Stimulated activated effector memory CD8-positive, alpha-beta T cell treated with anti-CD3 and anti-CD28 coated beads, Interleukin-12 subunit alpha, Interleukin-12 subunit beta, amount 100 ng/mL, for 72 hours (primary cell): ENCODE results near the gene JADE2.
"Not testable (repeated sequence)": the region's sequence is repeated elsewhere in the genome, so short reads cannot be mapped to it uniquely, and the experiment has no call there.

Experiments
- ATAC-seq: fragments of 150-1000 bp; cut with Tn5 transposase; 2 replicates; pipeline ENCODE4 v1.10.0; 2021
- DNase-seq, 2 donors: peaks; one replicate each; pipeline ENCODE4 v3.0.0; 2021 to 2022; ENCODE audit warnings: low spot score in 2 of 2
- H3K27ac Mint-ChIP-seq: one replicate; pipeline ENCODE4 v1.8.0; 2022; ENCODE audit warnings: mild to moderate bottlenecking, mixed read lengths
- H3K36me3 Mint-ChIP-seq: one replicate; pipeline ENCODE4 v1.8.0; 2022; ENCODE audit warnings: mild to moderate bottlenecking, mixed read lengths
- H3K4me1 Mint-ChIP-seq: one replicate; pipeline ENCODE4 v1.8.0; 2022; ENCODE audit warnings: mixed read lengths
- H3K4me3 Mint-ChIP-seq: one replicate; pipeline ENCODE4 v1.8.0; 2022; ENCODE audit warnings: mild to moderate bottlenecking, mixed read lengths
- H3K9me3 Mint-ChIP-seq: one replicate; pipeline ENCODE4 v1.8.0; 2022; ENCODE audit warnings: mixed read lengths

The JADE2 gene

DNA sequence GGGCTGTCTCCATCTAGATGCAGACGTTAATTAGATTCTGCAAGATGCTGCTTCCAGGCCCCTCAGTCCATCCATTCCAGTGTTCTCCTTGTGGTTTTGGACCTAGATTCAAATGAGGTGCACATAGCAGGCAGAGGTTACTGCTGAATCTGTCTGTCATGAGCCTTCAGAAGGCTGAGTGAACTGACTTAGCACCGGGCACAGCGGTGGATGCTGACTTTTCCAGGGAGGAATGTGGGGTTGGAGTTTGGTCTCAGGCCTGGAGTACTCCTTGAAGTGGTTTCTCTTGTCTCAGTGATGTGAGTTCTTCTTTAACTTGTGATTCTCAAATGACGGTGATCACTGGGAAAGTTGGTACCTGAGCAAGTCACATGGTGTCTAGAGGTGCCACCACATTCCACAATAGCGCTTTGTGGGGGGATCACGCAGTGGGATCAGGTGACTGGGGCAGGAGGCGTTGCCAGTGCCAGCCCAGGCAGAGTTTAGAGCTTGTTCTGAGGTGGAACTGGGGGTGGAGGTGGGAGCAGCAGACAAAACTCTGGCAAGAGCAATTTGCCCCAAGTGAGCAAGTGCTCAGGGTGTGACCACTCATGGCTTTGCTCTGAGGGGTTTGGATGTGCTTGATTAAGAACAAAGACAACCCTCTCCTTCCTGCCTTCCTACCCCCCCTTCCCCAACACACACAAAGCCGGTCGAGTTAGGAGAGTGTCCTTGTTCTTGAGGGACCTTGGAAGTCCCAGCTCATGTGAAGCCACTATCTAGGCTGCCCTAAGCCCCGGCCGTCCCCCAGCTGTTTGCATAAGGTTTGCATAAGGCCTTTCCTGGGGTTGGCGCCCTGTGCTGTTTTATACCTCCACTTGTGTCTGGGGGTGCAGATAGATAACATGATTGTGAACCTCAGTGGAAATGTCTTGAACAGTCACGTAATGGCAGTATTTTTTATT, 25.1 kb downstream of the JADE2 start:
- Mint-ChIP-seq H3K4me1 (peaks cover 61% of the 10 kb centered on the region), H3K4me3 (no peak overlapping the region), H3K9me3 (no peaks in the 10 kb centered on the region), H3K36me3 (peaks cover 60% of the 10 kb centered on the region), H3K27ac (peak overlapping the region; percentile 90)
- ATAC-seq (no peak), DNase-seq (no peak)

DNA sequence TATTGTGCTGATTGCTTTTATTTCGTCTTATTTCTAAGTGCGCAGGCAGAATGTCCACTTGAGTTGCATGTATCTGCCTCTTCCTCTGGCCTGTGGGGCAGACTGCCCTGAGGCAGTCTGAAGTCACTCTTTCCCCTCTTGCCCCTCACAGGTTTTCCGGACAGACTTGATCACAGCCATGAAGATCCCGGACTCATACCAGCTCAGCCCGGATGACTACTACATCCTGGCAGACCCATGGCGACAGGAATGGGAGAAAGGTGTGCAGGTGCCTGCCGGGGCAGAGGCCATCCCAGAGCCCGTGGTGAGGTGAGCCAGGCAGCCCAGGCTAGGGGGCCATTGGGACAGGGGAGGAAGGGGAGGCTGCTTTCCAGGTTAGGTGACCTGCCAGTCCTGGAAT, 26.4 kb downstream of the JADE2 start:
- H3K4me3 Mint-ChIP-seq: no peak overlapping the region
- H3K36me3 Mint-ChIP-seq: peaks cover 63% of the 10 kb centered on the region
- no peak for DNase-seq
- peak overlapping the region; percentile 99 for H3K27ac Mint-ChIP-seq
- H3K9me3 Mint-ChIP-seq: no peaks in the 10 kb centered on the region
- H3K4me1 Mint-ChIP-seq: peaks cover 74% of the 10 kb centered on the region
- no peak for ATAC-seq

DNA sequence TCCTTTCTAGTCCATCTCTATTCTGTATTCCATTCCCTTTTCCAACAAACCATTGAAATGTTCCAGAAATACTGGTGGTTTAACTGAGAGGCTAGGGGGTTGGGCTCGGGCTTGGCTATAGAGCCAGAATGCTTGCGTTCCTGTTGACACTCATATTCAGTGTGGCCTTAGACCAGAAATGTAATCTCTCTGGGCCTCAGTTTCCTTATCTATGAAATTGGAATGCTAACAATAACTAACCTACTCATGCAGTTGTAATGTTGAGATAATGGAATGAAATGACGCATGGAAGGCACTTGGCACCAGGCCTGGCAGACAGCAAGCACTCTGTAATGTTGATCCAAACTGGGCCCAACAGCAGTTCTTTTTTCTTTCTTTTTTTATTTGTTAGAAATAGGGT, 26.8 kb downstream of the JADE2 start:
- H3K4me1 Mint-ChIP-seq: peaks cover 77% of the 10 kb centered on the region
- H3K27ac Mint-ChIP-seq: peak overlapping the region; percentile 99
- H3K4me3 Mint-ChIP-seq: no peak overlapping the region
- ATAC-seq: no peak
- peaks cover 66% of the 10 kb centered on the region for H3K36me3 Mint-ChIP-seq
- no peaks in the 10 kb centered on the region for H3K9me3 Mint-ChIP-seq
- no peak for DNase-seq

DNA sequence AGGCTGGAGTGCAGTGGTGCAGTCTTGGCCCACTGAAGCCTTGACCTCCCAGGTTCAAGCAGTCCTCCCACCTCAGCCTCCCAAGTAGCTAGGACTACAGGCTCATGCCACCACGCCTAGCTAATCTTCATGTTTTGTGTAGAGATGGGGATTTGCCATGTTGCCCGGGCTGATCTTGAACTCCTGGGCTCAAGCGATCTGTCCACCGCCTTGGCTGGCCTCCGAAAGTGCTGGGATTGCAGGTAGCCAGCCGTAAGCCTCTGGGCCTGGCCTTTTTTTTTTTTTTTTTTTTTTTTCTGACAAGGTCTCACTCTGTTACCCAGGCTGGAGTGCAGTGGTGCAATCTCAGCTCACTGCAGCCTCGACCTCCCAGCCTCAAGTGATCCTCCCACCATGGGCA, 27.2 kb downstream of the JADE2 start:
- H3K4me3 Mint-ChIP-seq, H3K9me3 Mint-ChIP-seq, ATAC-seq, DNase-seq: not testable (repeated sequence)
- peaks cover 64% of the 10 kb centered on the region for H3K36me3 Mint-ChIP-seq
- peak overlapping the region; percentile 99 for H3K27ac Mint-ChIP-seq
- H3K4me1 Mint-ChIP-seq: peaks cover 74% of the 10 kb centered on the region

DNA sequence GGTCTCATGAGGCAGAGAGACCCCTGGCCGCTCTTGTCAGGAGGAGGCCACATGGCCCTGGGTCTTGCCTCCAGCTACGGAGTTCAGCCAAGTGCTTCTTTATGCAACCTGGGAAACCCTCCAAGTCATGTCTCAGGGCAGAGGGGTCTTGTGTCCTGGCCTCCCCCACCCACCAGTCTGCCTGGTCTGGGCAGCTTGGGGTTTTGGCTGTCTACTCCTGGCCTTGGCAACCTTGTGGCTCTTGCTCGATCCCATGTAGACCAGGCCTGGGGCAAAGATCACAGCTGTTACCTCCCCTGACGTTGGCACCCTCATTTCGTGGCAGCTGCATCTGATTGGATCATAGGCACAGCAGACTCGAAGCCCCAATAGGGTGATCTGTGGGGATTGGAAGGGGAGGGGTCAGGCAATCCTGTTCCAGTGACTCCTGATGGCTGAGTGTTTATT, 28.4 kb downstream of the JADE2 start:
- H3K27ac Mint-ChIP-seq: peak overlapping the region; percentile 99
- ATAC-seq (no peak), DNase-seq (no peak)
- H3K36me3 Mint-ChIP-seq: peaks cover 64% of the 10 kb centered on the region
- H3K9me3 Mint-ChIP-seq: no peaks in the 10 kb centered on the region
- peak overlapping the region; percentile 78 for H3K4me3 Mint-ChIP-seq
- H3K4me1 Mint-ChIP-seq: peaks cover 65% of the 10 kb centered on the region

DNA sequence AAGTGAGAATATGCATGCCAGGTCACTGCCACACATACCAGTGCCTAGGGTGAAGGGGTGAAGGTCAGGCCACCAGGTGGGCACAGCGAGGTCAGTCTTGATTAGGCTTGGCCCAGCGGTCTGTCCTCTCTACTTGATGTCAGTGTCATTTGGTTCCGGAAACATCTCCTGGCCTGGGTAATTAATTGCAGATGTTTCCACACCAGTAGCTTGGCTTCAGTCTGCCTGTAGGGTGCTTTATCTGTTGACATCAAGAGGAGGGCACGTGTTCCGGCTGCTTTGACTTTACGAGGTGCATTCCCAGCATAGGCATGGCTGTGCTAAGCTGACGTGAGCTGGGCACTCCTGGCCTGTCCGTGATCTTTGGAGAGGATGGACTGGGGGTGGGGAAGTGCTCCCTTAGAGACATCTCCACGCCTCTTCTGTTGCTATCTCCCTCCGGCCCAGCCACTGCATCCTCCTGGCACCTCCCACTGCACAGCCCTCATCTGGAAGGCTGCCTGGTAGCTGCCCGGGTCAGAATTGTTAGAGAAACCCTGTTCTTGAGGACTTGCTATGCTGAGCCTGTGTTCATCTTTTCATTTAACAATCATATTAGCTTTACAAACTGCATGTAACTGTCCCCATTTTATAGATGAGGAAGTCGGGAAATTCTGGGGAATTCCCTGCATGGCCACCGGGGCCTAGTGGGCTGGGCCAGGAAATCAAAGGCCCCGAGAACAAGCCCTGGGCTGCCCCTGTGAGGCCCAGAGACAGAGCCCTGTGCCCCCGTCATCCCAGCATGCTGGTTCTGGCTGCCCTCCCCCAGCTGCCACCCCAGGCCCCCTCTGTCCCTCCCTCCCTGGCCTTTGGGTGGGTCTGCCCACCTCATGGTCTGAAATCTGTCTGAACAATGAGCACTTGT, 29.1 kb downstream of the JADE2 start:
- Mint-ChIP-seq H3K4me1 (peaks cover 58% of the 10 kb centered on the region), H3K4me3 (peak overlapping the region; percentile 78), H3K27ac (peak overlapping the region; percentile 99), H3K36me3 (peaks cover 65% of the 10 kb centered on the region), H3K9me3 (no peaks in the 10 kb centered on the region)
- ATAC-seq: peak; percentile 48
- DNase-seq: peak; percentile 28 to 71

DNA sequence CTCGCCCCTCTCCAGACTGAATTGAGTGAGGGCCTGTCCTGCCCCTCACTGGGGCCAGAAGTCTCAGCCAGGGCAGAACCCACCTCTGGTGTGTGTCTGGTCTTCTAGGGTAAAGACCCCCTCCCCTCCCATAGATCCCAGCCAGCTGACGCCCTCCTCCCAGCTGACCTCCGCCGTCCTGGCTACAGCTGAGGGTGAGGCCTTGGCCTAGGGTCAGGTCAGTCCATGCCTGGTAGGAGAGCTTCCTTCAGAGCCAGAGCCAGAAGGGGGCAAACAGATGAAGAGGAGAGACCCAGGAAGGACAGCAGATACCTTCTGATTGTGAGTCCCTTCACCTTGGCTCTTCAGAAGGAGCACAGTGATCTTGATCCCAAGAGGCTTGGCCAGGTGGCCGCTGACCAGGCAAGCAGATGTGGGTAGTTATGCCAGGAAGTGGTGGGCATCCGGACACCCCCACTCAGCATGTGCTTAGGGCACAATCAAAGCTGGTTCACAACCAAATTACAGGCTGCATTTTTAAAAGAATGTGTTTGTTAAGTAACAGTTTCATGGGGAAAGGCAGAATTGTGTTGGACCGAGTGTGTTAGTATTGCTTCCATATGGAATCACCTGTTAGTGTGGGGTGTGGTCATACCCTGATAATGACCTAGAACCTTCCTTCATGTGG, 29.9 kb downstream of the JADE2 start:
- Mint-ChIP-seq H3K4me1 (peaks cover 58% of the 10 kb centered on the region), H3K36me3 (peaks cover 73% of the 10 kb centered on the region), H3K4me3 (peak overlapping the region; percentile 78), H3K9me3 (no peaks in the 10 kb centered on the region), H3K27ac (peak overlapping the region; percentile 99)
- DNase-seq (peak; percentile 13 to 70), ATAC-seq (peak; percentile 3)

DNA sequence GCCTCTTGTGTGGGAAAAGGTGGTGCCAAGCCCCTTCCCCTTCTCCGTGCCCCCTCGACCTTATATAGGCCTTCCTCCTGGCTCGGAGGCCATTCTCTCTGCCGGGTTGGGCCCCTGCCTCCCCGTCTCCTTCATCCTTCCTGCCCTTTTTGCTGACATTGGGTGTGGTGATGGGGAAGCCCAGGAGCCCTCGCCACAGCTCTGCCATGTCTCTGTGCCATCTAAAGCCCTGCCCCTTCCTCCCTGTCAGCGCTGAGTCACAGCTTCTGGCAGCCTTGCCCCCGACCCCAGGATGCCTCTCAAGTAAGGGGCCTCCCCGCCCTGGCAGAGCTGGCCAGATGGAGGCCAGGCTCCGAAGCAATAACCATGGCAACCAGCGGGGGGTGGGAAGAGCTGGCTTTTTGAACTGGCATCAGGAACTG, 30.4 kb downstream of the JADE2 start:
- ATAC-seq (peak; percentile 97), DNase-seq (peak; percentile 66 to 86)
- Mint-ChIP-seq H3K36me3 (peaks cover 78% of the 10 kb centered on the region), H3K27ac (peak overlapping the region; percentile 99), H3K4me1 (peaks cover 52% of the 10 kb centered on the region), H3K4me3 (peak overlapping the region; percentile 78), H3K9me3 (no peaks in the 10 kb centered on the region)

DNA sequence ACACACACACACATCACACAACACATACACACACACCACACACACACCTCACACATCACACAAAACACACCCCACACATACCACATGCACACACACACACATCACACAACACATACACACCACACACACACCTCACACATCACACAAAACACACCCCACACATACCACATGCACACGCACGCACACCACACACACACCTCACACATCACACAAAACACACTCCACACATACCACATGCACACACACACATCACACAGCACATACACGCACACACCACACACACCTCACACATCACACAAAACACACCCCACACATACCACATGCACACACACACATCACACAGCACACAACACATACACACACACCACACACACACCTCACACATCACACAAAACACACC, 31.1 kb downstream of the JADE2 start:
- peaks cover 81% of the 10 kb centered on the region for H3K36me3 Mint-ChIP-seq
- ATAC-seq: not testable (repeated sequence)
- peak overlapping the region; percentile 99 for H3K27ac Mint-ChIP-seq

DNA sequence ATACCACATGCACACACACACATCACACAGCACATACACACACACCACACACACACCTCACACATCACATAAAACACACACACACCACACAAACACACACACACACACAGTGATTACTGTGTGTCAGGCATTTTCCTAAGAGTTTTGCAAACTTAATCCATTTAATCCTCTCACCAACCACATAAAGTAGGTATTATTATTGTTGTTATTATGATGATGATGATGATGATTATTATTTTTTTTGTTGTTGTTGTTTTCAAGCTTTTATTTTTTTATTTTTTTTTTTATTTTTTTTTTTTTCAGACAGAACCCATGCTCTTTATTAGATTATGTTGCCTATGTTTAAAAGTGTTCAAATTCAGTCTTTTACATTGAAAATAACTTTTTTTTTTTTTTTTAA, 31.5 kb downstream of the JADE2 start:
- Mint-ChIP-seq H3K4me1 (peaks cover 44% of the 10 kb centered on the region), H3K36me3 (peaks cover 81% of the 10 kb centered on the region), H3K4me3 (peak overlapping the region; percentile 78)

More for the DNA sequence above, 31.1 kb downstream of the JADE2 start:
- H3K9me3 Mint-ChIP-seq, DNase-seq: not testable (repeated sequence)
- Mint-ChIP-seq H3K4me3 (peak overlapping the region; percentile 78), H3K4me1 (peaks cover 48% of the 10 kb centered on the region)

DNA sequence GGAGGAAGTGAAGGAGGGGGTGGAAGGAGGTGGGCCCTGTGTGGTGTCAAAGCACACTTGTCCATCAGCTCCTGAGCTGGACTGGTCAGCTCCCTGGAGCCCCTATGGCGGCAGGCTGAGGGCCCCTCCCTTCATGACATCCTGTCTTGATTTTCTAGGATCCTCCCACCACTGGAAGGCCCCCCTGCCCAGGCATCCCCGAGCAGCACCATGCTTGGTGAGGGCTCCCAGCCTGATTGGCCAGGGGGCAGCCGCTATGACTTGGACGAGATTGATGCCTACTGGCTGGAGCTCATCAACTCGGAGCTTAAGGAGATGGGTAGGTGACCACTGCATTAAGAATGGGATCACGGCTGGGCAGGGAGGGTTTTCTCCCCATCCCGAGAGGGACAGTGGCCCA, 34.2 kb downstream of the JADE2 start:
- no peak overlapping the region for H3K4me3 Mint-ChIP-seq
- H3K27ac Mint-ChIP-seq: peak overlapping the region; percentile 90
- no peak for ATAC-seq
- no peaks in the 10 kb centered on the region for H3K9me3 Mint-ChIP-seq
- DNase-seq: no peak
- H3K4me1 Mint-ChIP-seq: peaks cover 33% of the 10 kb centered on the region
- H3K36me3 Mint-ChIP-seq: peaks cover 79% of the 10 kb centered on the region

More for the DNA sequence above, 31.5 kb downstream of the JADE2 start:
- H3K27ac Mint-ChIP-seq: peak overlapping the region; percentile 99
- no peaks in the 10 kb centered on the region for H3K9me3 Mint-ChIP-seq
- DNase-seq (no peak), ATAC-seq (no peak)

DNA sequence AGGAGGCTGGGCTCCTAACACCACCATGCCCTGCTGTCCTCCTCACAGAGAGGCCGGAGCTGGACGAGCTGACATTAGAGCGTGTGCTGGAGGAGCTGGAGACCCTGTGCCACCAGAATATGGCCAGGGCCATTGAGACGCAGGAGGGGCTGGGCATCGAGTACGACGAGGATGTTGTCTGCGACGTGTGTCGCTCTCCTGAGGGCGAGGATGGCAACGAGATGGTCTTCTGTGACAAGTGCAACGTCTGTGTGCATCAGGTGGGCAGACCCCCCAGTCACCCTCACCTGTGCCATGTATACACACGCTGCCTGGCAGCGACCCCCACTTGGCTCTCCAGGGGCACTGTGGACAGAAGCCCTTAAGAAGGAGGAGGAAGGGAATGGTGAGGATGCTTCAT, 35.2 kb downstream of the JADE2 start:
- no peak for ATAC-seq
- H3K9me3 Mint-ChIP-seq: no peaks in the 10 kb centered on the region
- H3K4me1 Mint-ChIP-seq: peaks cover 23% of the 10 kb centered on the region
- H3K4me3 Mint-ChIP-seq: no peak overlapping the region
- H3K27ac Mint-ChIP-seq: peak overlapping the region; percentile 90
- H3K36me3 Mint-ChIP-seq: peaks cover 80% of the 10 kb centered on the region
- no peak for DNase-seq

DNA sequence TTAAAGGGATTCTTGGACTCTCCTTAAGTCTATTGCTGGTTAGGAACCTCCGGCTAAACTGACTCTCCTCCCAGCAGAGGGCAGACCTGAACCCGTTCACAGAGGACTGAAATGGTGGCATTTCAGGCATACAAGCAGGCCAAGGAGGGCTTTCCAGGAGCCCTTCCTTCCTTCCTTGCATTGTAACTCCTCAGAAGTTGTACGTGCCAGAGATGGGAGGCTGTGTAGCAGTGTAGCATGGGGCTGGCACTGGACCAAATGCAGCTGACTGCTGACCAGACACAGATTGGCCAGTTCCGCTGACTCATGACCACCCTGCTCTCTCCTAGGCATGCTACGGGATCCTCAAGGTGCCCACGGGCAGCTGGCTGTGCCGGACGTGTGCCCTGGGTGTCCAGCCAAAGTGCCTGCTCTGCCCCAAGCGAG, 36.4 kb downstream of the JADE2 start:
- H3K4me1 Mint-ChIP-seq: peaks cover 11% of the 10 kb centered on the region
- ATAC-seq: no peak
- H3K36me3 Mint-ChIP-seq: peaks cover 79% of the 10 kb centered on the region
- peak overlapping the region; percentile 90 for H3K27ac Mint-ChIP-seq
- DNase-seq: no peak
- H3K9me3 Mint-ChIP-seq: no peaks in the 10 kb centered on the region
- H3K4me3 Mint-ChIP-seq: no peak overlapping the region

DNA sequence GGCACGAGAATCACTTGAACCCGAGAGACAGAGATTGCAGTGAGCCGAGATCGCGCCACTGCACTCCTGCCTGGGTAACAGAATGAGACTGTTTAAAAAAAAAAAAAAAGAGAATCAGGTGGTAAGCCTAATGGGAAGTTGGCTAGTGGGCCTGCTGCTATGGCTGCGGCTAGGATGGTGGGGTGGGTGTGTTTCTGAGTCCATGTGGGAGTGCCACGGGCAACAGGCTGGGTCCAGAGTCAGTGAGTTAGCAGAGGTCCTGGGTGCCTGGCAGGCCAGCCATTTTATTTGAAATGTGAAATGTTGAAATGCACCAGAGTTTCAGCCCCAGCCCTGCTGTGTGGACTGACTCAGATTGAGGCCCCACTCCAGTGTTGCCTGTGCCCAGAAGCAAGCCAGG, 37.8 kb downstream of the JADE2 start:
- H3K4me1 Mint-ChIP-seq: peaks cover 14% of the 10 kb centered on the region
- peak overlapping the region; percentile 90 for H3K27ac Mint-ChIP-seq
- ATAC-seq (no peak), DNase-seq (no peak)
- peaks cover 88% of the 10 kb centered on the region for H3K36me3 Mint-ChIP-seq
- H3K4me3 Mint-ChIP-seq: no peak overlapping the region
- no peaks in the 10 kb centered on the region for H3K9me3 Mint-ChIP-seq

DNA sequence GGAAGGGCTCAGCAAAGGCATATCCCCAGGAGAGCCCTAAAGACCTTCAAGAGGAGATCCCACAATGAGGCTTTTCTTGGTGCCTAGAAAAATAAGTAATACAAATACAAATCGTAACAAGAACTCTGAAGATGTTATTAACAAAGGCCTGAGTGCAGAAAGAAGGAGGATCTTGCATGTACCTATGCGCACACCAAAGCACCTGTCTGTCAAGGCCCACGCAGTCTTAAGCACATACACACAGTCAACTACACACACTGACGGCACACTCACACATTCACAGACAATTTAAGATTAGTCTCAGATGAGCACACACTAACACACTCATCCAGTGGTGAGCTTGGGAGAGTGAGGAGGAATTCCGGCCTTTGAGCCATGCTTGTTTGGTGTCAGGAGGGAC, 38.5 kb downstream of the JADE2 start:
- Mint-ChIP-seq H3K4me3 (no peak overlapping the region), H3K4me1 (peaks cover 22% of the 10 kb centered on the region), H3K36me3 (peaks cover 84% of the 10 kb centered on the region), H3K27ac (peak overlapping the region; percentile 61), H3K9me3 (no peaks in the 10 kb centered on the region)
- DNase-seq (no peak), ATAC-seq (no peak)
